MM.1S (cell line): ENCODE results near the gene FAM156A.
"Not testable (repeated sequence)": the region's sequence is repeated elsewhere in the genome, so short reads cannot be mapped to it uniquely, and the experiment has no call there.

Experiments used
- EZH2phosphoT487 ChIP-seq: fragments of 300-600 bp; sonication (generic); IDR thresholded peaks from 2 replicates; pipeline ENCODE4 v1.6.1; 2018; ENCODE audit warnings: antibody characterized with exemption, low read length
- TF ChIP-seq, protein P1 (sequence below): fragments of 300-600 bp; sonication (generic); IDR thresholded peaks from 2 replicates; pipeline ENCODE4 v1.5.1; 2016; ENCODE audit warnings: antibody characterized with exemption, low read length, mixed read lengths

- TF ChIP-seq, protein P1, sequence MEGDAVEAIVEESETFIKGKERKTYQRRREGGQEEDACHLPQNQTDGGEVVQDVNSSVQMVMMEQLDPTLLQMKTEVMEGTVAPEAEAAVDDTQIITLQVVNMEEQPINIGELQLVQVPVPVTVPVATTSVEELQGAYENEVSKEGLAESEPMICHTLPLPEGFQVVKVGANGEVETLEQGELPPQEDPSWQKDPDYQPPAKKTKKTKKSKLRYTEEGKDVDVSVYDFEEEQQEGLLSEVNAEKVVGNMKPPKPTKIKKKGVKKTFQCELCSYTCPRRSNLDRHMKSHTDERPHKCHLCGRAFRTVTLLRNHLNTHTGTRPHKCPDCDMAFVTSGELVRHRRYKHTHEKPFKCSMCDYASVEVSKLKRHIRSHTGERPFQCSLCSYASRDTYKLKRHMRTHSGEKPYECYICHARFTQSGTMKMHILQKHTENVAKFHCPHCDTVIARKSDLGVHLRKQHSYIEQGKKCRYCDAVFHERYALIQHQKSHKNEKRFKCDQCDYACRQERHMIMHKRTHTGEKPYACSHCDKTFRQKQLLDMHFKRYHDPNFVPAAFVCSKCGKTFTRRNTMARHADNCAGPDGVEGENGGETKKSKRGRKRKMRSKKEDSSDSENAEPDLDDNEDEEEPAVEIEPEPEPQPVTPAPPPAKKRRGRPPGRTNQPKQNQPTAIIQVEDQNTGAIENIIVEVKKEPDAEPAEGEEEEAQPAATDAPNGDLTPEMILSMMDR: not testable (repeated sequence)
- TF ChIP-seq EZH2phosphoT487: not testable (repeated sequence)
Observed at GRCh38 chrX:52935470-52935784, 22.9 kb downstream of the FAM156A start.
